HCT116 (cell line): ENCODE data around the gene FAM228B.

Experiments
- CEBPB ChIP-seq: IDR thresholded peaks from 2 replicates; pipeline ENCODE4 v1.6.1; 2012; ENCODE audit warnings: low read depth
- CTCF ChIP-seq, 3 experiments: fragments of 200-600 bp in 1 of 3; sonication (generic) in 1 of 3; IDR thresholded peaks in 2 of 3; conservative IDR thresholded peaks in 1 of 3; 2 replicates each; pipeline ENCODE4 v1.5.1; 2012 to 2017; ENCODE audit warnings: low read depth in 2 of 3, low read length in 2 of 3, antibody characterized with exemption in 1 of 3, borderline replicate concordance in 1 of 3, control low read depth in 1 of 3, mild to moderate bottlenecking in 1 of 3, mixed read lengths in 1 of 3, mixed run types in 1 of 3, moderate library complexity in 1 of 3; ENCODE audit not compliant: insufficient read depth in 1 of 3
- EGR1 ChIP-seq: IDR thresholded peaks from 2 replicates; pipeline ENCODE4 v1.6.1; 2012; ENCODE audit warnings: low read depth
- EZH2 ChIP-seq: fragments of 200-600 bp; sonication (generic); IDR thresholded peaks from 2 replicates; pipeline ENCODE4 v1.6.1; 2017; ENCODE audit warnings: antibody characterized with exemption, mixed run types
- JUND ChIP-seq: IDR thresholded peaks from 2 replicates; pipeline ENCODE4 v1.6.1; 2012
- POLR2A ChIP-seq: IDR thresholded peaks from 2 replicates; pipeline ENCODE4 v1.7.0; 2011; ENCODE audit warnings: borderline replicate concordance; ENCODE audit not compliant: insufficient read depth, insufficient read length; ENCODE audit errors: extremely low read depth
- POLR2AphosphoS5 ChIP-seq: IDR thresholded peaks from 2 replicates; pipeline ENCODE4 v1.6.1; 2011; ENCODE audit warnings: mild to moderate bottlenecking, low read depth, low read length, moderate library complexity
- RAD21 ChIP-seq: IDR thresholded peaks from 2 replicates; pipeline ENCODE4 v1.6.1; 2012; ENCODE audit warnings: low read depth, mild to moderate bottlenecking
- ZNF274 ChIP-seq: fragments of 200-500 bp; sonication (Bioruptor generic); IDR thresholded peaks from 2 replicates; pipeline ENCODE4 v1.6.1; 2014; ENCODE audit warnings: mild to moderate bottlenecking, low read depth, low read length, inconsistent platforms
- TF ChIP-seq, protein P1 (sequence below): IDR thresholded peaks from 2 replicates; pipeline ENCODE4 v1.6.1; 2012; ENCODE audit warnings: low read depth
- TF ChIP-seq, protein P2 (sequence below): IDR thresholded peaks from 2 replicates; pipeline ENCODE4 v1.6.1; 2012

DNA sequence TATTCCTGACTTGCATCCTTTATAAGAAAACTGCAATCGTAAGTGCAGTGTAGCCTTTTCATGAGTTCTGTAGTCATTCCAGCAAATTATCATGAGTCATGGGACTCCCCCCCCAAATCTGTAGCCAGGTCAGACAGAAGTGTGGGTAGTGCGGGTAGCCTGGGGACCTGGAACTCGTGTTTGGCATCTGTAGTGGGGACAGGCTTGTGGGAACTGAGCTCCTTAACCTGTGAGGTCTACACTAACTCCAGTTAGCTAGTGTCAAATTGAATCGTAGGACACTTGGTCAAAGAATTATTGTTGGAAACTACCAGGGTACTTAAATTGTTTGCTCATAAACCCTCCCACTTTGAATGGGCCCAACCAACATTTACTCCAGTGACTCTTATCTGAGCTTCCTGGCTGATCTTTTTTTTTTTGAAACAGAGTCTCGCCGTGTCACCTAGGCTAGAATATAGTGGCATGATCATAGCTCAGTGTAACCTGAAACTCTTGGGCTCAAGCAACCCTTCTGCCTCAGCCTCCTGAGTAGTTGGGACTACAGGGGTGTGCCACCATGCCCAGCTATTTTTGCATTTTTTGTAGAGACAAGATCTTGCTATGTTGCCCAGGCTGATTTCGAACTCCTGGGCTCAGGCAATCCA is 12.5 kb upstream of the FAM228B start:
- TF ChIP-seq CTCF (IDR thresholded peaks at IDR 0.05 in 2 of 3, conservative IDR thresholded peaks at IDR 0.05 in 1 of 3; ENCODE audit: borderline replicate concordance in 1 of 3, insufficient read depth in 1 of 3, low read depth in 2 of 3, low read length in 2 of 3): no peak
- no peak for TF ChIP-seq POLR2AphosphoS5
- TF ChIP-seq, protein P1, sequence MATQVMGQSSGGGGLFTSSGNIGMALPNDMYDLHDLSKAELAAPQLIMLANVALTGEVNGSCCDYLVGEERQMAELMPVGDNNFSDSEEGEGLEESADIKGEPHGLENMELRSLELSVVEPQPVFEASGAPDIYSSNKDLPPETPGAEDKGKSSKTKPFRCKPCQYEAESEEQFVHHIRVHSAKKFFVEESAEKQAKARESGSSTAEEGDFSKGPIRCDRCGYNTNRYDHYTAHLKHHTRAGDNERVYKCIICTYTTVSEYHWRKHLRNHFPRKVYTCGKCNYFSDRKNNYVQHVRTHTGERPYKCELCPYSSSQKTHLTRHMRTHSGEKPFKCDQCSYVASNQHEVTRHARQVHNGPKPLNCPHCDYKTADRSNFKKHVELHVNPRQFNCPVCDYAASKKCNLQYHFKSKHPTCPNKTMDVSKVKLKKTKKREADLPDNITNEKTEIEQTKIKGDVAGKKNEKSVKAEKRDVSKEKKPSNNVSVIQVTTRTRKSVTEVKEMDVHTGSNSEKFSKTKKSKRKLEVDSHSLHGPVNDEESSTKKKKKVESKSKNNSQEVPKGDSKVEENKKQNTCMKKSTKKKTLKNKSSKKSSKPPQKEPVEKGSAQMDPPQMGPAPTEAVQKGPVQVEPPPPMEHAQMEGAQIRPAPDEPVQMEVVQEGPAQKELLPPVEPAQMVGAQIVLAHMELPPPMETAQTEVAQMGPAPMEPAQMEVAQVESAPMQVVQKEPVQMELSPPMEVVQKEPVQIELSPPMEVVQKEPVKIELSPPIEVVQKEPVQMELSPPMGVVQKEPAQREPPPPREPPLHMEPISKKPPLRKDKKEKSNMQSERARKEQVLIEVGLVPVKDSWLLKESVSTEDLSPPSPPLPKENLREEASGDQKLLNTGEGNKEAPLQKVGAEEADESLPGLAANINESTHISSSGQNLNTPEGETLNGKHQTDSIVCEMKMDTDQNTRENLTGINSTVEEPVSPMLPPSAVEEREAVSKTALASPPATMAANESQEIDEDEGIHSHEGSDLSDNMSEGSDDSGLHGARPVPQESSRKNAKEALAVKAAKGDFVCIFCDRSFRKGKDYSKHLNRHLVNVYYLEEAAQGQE: no peak
- no peak for TF ChIP-seq POLR2A
- no peak for TF ChIP-seq ZNF274
- no peak for TF ChIP-seq RAD21
- no peak for TF ChIP-seq EZH2
- TF ChIP-seq JUND: no peak
- TF ChIP-seq EGR1: no peak
- TF ChIP-seq, protein P2, sequence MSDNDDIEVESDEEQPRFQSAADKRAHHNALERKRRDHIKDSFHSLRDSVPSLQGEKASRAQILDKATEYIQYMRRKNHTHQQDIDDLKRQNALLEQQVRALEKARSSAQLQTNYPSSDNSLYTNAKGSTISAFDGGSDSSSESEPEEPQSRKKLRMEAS: no peak
- no peak for TF ChIP-seq CEBPB
